Measurements from ENCODE around the gene CCDC187. TPM values are rescaled to one million over a fixed set of nuclear protein-coding genes. Genes with fewer than 3 reads are reported as not detected.

CCDC187 gene
- total and polyA plus RNA-seq, 2 of the 8 experiments (the other 6 are each of a cell fraction or from before 2014, with no cell fraction given) = 0.02 TPM; not detected in 1

GRCh38 chr9:136244969-136245218 is 59.0 kb downstream of the CCDC187 start:
- H2BK5ac ChIP-seq (ENCODE audit: low read depth, low read length) = no peak overlapping the region
- ChIA-PET CTCF (ENCODE audit: partially characterized antibody) (interaction anchor here (1.2 kb wide), 1 partner anchor 240 kb away, joined by 3 read pairs; no protein-coding TSS in a partner anchor), POLR2A (ENCODE audit: partially characterized antibody) (interaction anchor here (0.9 to 1.4 kb wide), 4 partner anchors 9 to 22 kb away, joined by 3 to 5 read pairs (median 4); no protein-coding TSS in a partner anchor)
- peaks cover 9 to 52% of the 10 kb centered on the region in 2 experiments for H3K79me2 ChIP-seq (ENCODE audit: control insufficient read depth in 1 of 2, insufficient read depth in 2 of 2, low read length in 2 of 2)
- no peak overlapping the region for H3K56ac ChIP-seq (replicated peaks; ENCODE audit: insufficient read length, low read depth, low read length)
- H2BK20ac ChIP-seq (ENCODE audit: low read length) = no peak overlapping the region
- H3K4ac ChIP-seq (replicated peaks; ENCODE audit: insufficient read length, low read depth, low read length) = no peak overlapping the region
- no peak overlapping the region for H2BK15ac ChIP-seq (ENCODE audit: low read length)
- H3K14ac ChIP-seq (ENCODE audit: insufficient read length) = no peak overlapping the region
- FAIRE-seq = no peak
- no peak for DNase-seq (ENCODE audit: low read depth in 1 of 2, low spot score in 2 of 2)
- H3K79me1 ChIP-seq (ENCODE audit: low read depth, low read length) = peaks cover 12% of the 10 kb centered on the region
- H4K20me1 ChIP-seq (replicated peaks in 1 of 2; ENCODE audit: control insufficient read depth in 1 of 2, insufficient read depth in 2 of 2, low read length in 2 of 2) = peaks cover 18 to 28% of the 10 kb centered on the region in 2 experiments
- no peak overlapping the region for H3K23ac ChIP-seq (ENCODE audit: insufficient read length)
- peaks cover 0 to 3% (median 1%) of the 10 kb centered on the region in 4 experiments; a peak in 2 of 8 replicates for H3K36me3 ChIP-seq (ENCODE audit: control insufficient read depth in 2 of 4, insufficient read depth in 4 of 4, low read length in 3 of 4)
- peak overlapping the region; percentile 81 to 96 (median 87) for H3K4me3 ChIP-seq (ENCODE audit: extremely low read depth in 1 of 4, insufficient read depth in 2 of 4, low read depth in 3 of 4, low read length in 4 of 4)
- H3K18ac ChIP-seq (ENCODE audit: extremely low read depth, low read length) = no peak overlapping the region
- peaks cover 3 to 21% (median 13%) of the 10 kb centered on the region in 4 experiments for H3K4me1 ChIP-seq (replicated peaks in 1 of 4; ENCODE audit: control insufficient read depth in 3 of 4, insufficient read depth in 4 of 4, low read length in 3 of 4)
- no peaks in the 10 kb centered on the region; the same call in 1 of the 2 replicates for H3K23me2 ChIP-seq (ENCODE audit: low read depth, low read length)
- H2BK120ac ChIP-seq (replicated peaks; ENCODE audit: low read depth, low read length) = no peak overlapping the region
- no peak overlapping the region for H4K5ac ChIP-seq (ENCODE audit: insufficient read length, low read depth, low read length)
- peak overlapping the region; percentile 86 to 98 for H3K4me2 ChIP-seq (ENCODE audit: insufficient read depth in 1 of 2, low read depth in 2 of 2, low read length in 2 of 2)
- no peak overlapping the region for H2BK12ac ChIP-seq (ENCODE audit: low read depth, low read length)
- peak overlapping the region; percentile 51 to 89 (median 61); a peak in 6 of 7 replicates for H3K9ac ChIP-seq (replicated peaks in 1 of 4; ENCODE audit: extremely low read depth in 1 of 4, low read depth in 3 of 4, low read length in 3 of 4)
- peak overlapping the region; percentile 3; the same call in 1 of the 2 replicates for H4K8ac ChIP-seq (ENCODE audit: extremely low read depth, insufficient read depth, low read length)
- WGBS, 2 experiments (ENCODE audit: extremely low coverage in 1 of 2, insufficient coverage in 1 of 2, insufficient read length in 1 of 2, insufficient replicate concordance in 2 of 2, low coverage in 1 of 2, low lambda C conversion rate in 2 of 2, missing lambda C conversion rate in 1 of 2) = 7% methylated on average over 6 of the region's 6 CpGs; no CpG with 5 or more reads in 1 of the 2 experiments
- no peaks in the 10 kb centered on the region for H3K9me3 ChIP-seq (ENCODE audit: insufficient read depth in 2 of 2, low read depth in 1 of 2, low read length in 1 of 2)
- peaks cover 0 to 7% (median 1%) of the 10 kb centered on the region in 4 experiments; a peak in 4 of 7 replicates for H3K27me3 ChIP-seq (replicated peaks in 1 of 4; ENCODE audit: control insufficient read depth in 3 of 4, extremely low read depth in 1 of 4, insufficient read depth in 3 of 4, low read length in 3 of 4)
- H4K91ac ChIP-seq (replicated peaks; ENCODE audit: insufficient read length, low read length) = no peak overlapping the region
- H2AK5ac ChIP-seq (ENCODE audit: low read depth, low read length) = no peak overlapping the region
- no peak overlapping the region for H3K27ac ChIP-seq (ENCODE audit: low read depth, low read length)
- H2AFZ ChIP-seq (ENCODE audit: low read length) = no peak overlapping the region
- TF ChIP-seq CTCF (IDR thresholded peaks at IDR 0.05; ENCODE audit: control extremely low read depth in 1 of 3, insufficient read depth in 1 of 3, low read depth in 1 of 3, low read length in 3 of 3) = no peak
- no peak for TF ChIP-seq TBP (IDR thresholded peaks at IDR 0.05; ENCODE audit: low read depth, low read length)
- no peak for TF ChIP-seq ATF2 (IDR thresholded peaks at IDR 0.05; ENCODE audit: low read length)
- TF ChIP-seq GTF2F1 (IDR thresholded peaks at IDR 0.05; ENCODE audit: borderline replicate concordance, low read depth, low read length) = no peak
- TF ChIP-seq SIX5 (IDR thresholded peaks at IDR 0.05; ENCODE audit: low read depth, low read length) = no peak
- no peak for TF ChIP-seq E2F6 (IDR thresholded peaks at IDR 0.05)
- no peak for TF ChIP-seq CBX8 (IDR thresholded peaks at IDR 0.05; ENCODE audit: borderline replicate concordance, low read depth, low read length)
- TF ChIP-seq CHD2 (IDR thresholded peaks at IDR 0.05; ENCODE audit: low read length) = no peak
- TF ChIP-seq POU5F1 (IDR thresholded peaks at IDR 0.05; ENCODE audit: low read depth, low read length) = no peak
